HepG2 (cell line): Measurements from ENCODE around the gene MRM2. TPM values are rescaled to one million over a fixed set of nuclear protein-coding genes. Genes with fewer than 3 reads are reported as not detected.

Experiments used
- ATAC-seq: fragments of 200-7000 bp; cut with Tn5 transposase; 3 replicates; pipeline ENCODE4 v1.9.1; 2020; ENCODE audit warnings: mild to moderate bottlenecking, moderate library complexity
- BruUV-seq: library from RNA; stranded (reverse); fragments of 400-500 nt; replicated peaks from 2 replicates; lab custom pipeline; 2021; lab: Mats Ljungman, UMichigan
- CTCF ChIA-PET: fragments of 300-600 bp; formaldehyde crosslinking; extraction: SDS; loops from one replicate; lab custom pipeline; 2021; ENCODE audit warnings: low total read pairs, inconsistent platforms, low intra/inter-chr PET ratio; lab: Yijun Ruan, JAX
- POLR2A ChIA-PET: fragments of 350-600 bp; sonication (Branson Sonifier 250); formaldehyde crosslinking; loops from one replicate; lab custom pipeline; 2020; ENCODE audit warnings: antibody characterized with exemption, inconsistent platforms; lab: Yijun Ruan, JAX
- DNase-seq: peaks from one replicate; pipeline ENCODE4 v3.0.0-alpha.2; 2015; ENCODE audit warnings: low spot score
- FAIRE-seq: peaks from 3 replicates; lab custom pipeline; 2011; peaks lifted over from hg19 to GRCh38; lab: Jason Lieb, UNC
- H2AFZ ChIP-seq: one replicate; pipeline ENCODE4 v1.6.1; 2011; ENCODE audit warnings: low read length, inconsistent platforms
- H3K27ac ChIP-seq: fragments of 300-600 bp; 3 replicates; pipeline ENCODE4 v1.8.0; 2011; ENCODE audit warnings: mixed run types, mild to moderate bottlenecking, mixed read lengths, low read length, inconsistent platforms; ENCODE audit not compliant: insufficient read depth; ENCODE audit errors: extremely low read length
- H3K27me3 ChIP-seq, 2 experiments: fragments of 200-600 bp in 1 of 2; 2 replicates in 1 of 2; 3 replicates in 1 of 2; pipeline versions ENCODE4 v1.6.0 to v1.8.0; 2011; ENCODE audit warnings: low read length in 2 of 2, mild to moderate bottlenecking in 2 of 2, moderate library complexity in 2 of 2, inconsistent platforms in 1 of 2; ENCODE audit not compliant: insufficient read depth in 2 of 2, control insufficient read depth in 1 of 2
- H3K36me3 ChIP-seq, 2 experiments: fragments of 200-600 bp in 1 of 2; replicated peaks in 1 of 2; 2 replicates in 1 of 2; 3 replicates in 1 of 2; pipeline versions ENCODE4 v1.5.1 to v1.8.0; 2011; ENCODE audit warnings: low read length in 2 of 2, inconsistent platforms in 1 of 2; ENCODE audit not compliant: insufficient read depth in 2 of 2, control insufficient read depth in 1 of 2
- H3K4me1 ChIP-seq: 2 replicates; pipeline ENCODE4 v1.5.1; 2012; ENCODE audit warnings: low read length, inconsistent platforms; ENCODE audit not compliant: insufficient read depth
- H3K4me2 ChIP-seq: 2 replicates; pipeline ENCODE4 v1.6.0; 2011; ENCODE audit warnings: low read depth, low read length, inconsistent platforms
- H3K4me3 ChIP-seq, 3 experiments: fragments of 200-600 bp in 1 of 3; sonication (generic), shearing (Covaris generic) in 1 of 3; replicated peaks in 1 of 3; 2 replicates each; pipeline ENCODE4 v1.5.1; 2011 to 2016; ENCODE audit warnings: low read length in 3 of 3, inconsistent platforms in 2 of 3, low read depth in 2 of 3, mild to moderate bottlenecking in 2 of 3, control low read depth in 1 of 3, mixed read lengths in 1 of 3; ENCODE audit not compliant: insufficient read depth in 1 of 3
- H3K79me2 ChIP-seq: one replicate; pipeline ENCODE4 v1.6.1; 2011; ENCODE audit warnings: low read length, inconsistent platforms; ENCODE audit not compliant: insufficient read depth
- H3K9ac ChIP-seq: 2 replicates; pipeline ENCODE4 v1.6.0; 2011; ENCODE audit warnings: mild to moderate bottlenecking, low read depth, low read length, inconsistent platforms; ENCODE audit not compliant: insufficient read depth
- H3K9me3 ChIP-seq: 2 replicates; pipeline ENCODE4 v1.5.1; 2012; ENCODE audit warnings: mild to moderate bottlenecking, low read length
- H4K20me1 ChIP-seq: 2 replicates; pipeline ENCODE4 v1.6.0; 2011; ENCODE audit warnings: inconsistent platforms, mild to moderate bottlenecking, low read length, moderate library complexity; ENCODE audit not compliant: insufficient read depth
- AGO2 ChIP-seq: fragments of 200-400 bp; formaldehyde crosslinking; optimal IDR thresholded peaks from 2 replicates; pipeline ENCODE3; 2017; ENCODE audit warnings: mild to moderate bottlenecking, low read depth, low read length, moderate library complexity
- ATF1 ChIP-seq: IDR thresholded peaks from 2 replicates; pipeline ENCODE4 v1.6.1; 2016; ENCODE audit warnings: mild to moderate bottlenecking, control low read depth
- EED ChIP-seq: sonication (generic); formaldehyde crosslinking; IDR thresholded peaks from 2 replicates; pipeline ENCODE4 v1.5.0; 2020; ENCODE audit warnings: mild to moderate bottlenecking, missing genetic modification reagents
- FLYWCH1 ChIP-seq: sonication (generic); formaldehyde crosslinking; IDR thresholded peaks from 2 replicates; pipeline ENCODE4 v1.8.1; 2023; ENCODE audit warnings: mild to moderate bottlenecking, missing genetic modification reagents
- KLF16 ChIP-seq, 2 experiments: sonication (generic) in 1 of 2; formaldehyde crosslinking in 1 of 2; IDR thresholded peaks; 2 replicates each; pipeline versions ENCODE4 v1.6.1 to v1.8.0; 2016 to 2023; ENCODE audit warnings: missing genetic modification reagents in 2 of 2, missing compliant biosample characterization in 1 of 2
- PLRG1 ChIP-seq: fragments of 450-650 bp; conservative IDR thresholded peaks from 2 replicates; pipeline ENCODE4 v1.6.1; 2016
- SNAI1 ChIP-seq: sonication (generic); formaldehyde crosslinking; IDR thresholded peaks from 2 replicates; pipeline ENCODE4 v1.5.0; 2020; ENCODE audit warnings: mild to moderate bottlenecking, missing genetic modification reagents, borderline replicate concordance
- SRF ChIP-seq: IDR thresholded peaks from 2 replicates; pipeline ENCODE4 v1.6.1; 2011; ENCODE audit warnings: mild to moderate bottlenecking, low read depth, low read length, moderate library complexity
- U2AF1 ChIP-seq: fragments of 200-400 bp; formaldehyde crosslinking; optimal IDR thresholded peaks from 2 replicates; pipeline ENCODE3; 2017; ENCODE audit warnings: mild to moderate bottlenecking, low read depth, low read length
- WGBS: methylation state at CpG from one replicate; pipeline ENCODE4 v1.1.6; 2017; ENCODE audit warnings: low lambda C conversion rate; 5-methylcytosine and 5-hydroxymethylcytosine counted together
- in situ Hi-C: cut with HindIII; loops from 2 replicates; pipeline ENCODE4 v1.10.0; 2017; ENCODE audit warnings: low pct_unique_long_range_greater_than_20kb; ENCODE audit not compliant: extremely low pct_ligation_motif_present
- intact Hi-C: fragments of 100-400 bp; cut with micrococcal nuclease; formaldehyde crosslinking; loops from one replicate; pipeline ENCODE4 v1.10.0; 2022; ENCODE audit not compliant: unreplicated experiment
- polyA plus RNA-seq, 8 experiments: library from polyadenylated mRNA; depleted of rRNA in 3 of 8; stranded (reverse) in 7 of 8; unstranded in 1 of 8; fragments of >200 nt; fragmentation: Illumina TruSeq in 4 of 8; extraction: Trizol in 4 of 8; gene quantifications; 2 replicates each; pipeline versions ENCODE4 v1.2.1 to v1.2.3, GENCODE V29; 2011 to 2016; ENCODE audit warnings: low read depth in 4 of 8, missing spikeins in 1 of 8, mixed read lengths in 1 of 8; ENCODE audit not compliant: insufficient read depth in 1 of 8
- total RNA-seq, 5 experiments: library from RNA; depleted of rRNA; stranded (reverse); fragments of >200 nt; fragmentation: Illumina TruSeq; extraction: Trizol; gene quantifications; 2 replicates each; pipeline ENCODE4 v1.2.3, GENCODE V29; 2016; ENCODE audit warnings: low read depth in 1 of 5

MRM2 gene
- total and polyA plus RNA-seq, 2 of the 13 experiments (the other 11 are each of a cell fraction or from before 2014, with no cell fraction given), result 13.2 to 34.2 TPM

GRCh38 chr7:2211259-2211880, 30.6 kb downstream of the MRM2 start:
- intact Hi-C loops, result no loop called here
- Histone ChIP-seq H3K79me2 (no peaks in the 10 kb centered on the region), H3K9me3 (no peaks in the 10 kb centered on the region), H3K4me2 (no peak overlapping the region), H3K27ac (no peak overlapping the region)
- WGBS, result 93% methylated on average over 11 of the region's 15 CpGs
- CTCF ChIA-PET, result no interaction called here
- POLR2A ChIA-PET, result no interaction called here
- DNase-seq, result no peak
- TF ChIP-seq U2AF1, result no peak
- TF ChIP-seq FLYWCH1 (CRISPR knock-in tag), result no peak
- TF ChIP-seq KLF16 (CRISPR knock-in tag; IDR thresholded peaks at IDR 0.05), result no peak
- TF ChIP-seq ATF1 (CRISPR knock-in tag), result no peak
- no peak for TF ChIP-seq PLRG1
- no peak for TF ChIP-seq SNAI1 (CRISPR knock-in tag)
- TF ChIP-seq EED (CRISPR knock-in tag), result no peak
- TF ChIP-seq AGO2, result peak; percentile 11
- no peak for TF ChIP-seq SRF
- TF ChIP-seq, all 625 proteins: peak for 1
- Histone ChIP-seq H3K36me3 (peaks cover 31 to 88% of the 10 kb centered on the region in 2 experiments; a peak in 4 of 5 replicates), H3K27me3 (no peaks in the 10 kb centered on the region), H3K4me3 (no peak overlapping the region), H4K20me1 (no peaks in the 10 kb centered on the region), H3K9ac (no peak overlapping the region), H2AFZ (no peak overlapping the region), H3K4me1 (no peaks in the 10 kb centered on the region)
- in situ Hi-C loops, result loop anchor here (10.0 to 25.0 kb wide), 2 partner anchors 417 to 624 kb away; no protein-coding TSS in a partner anchor
- ATAC-seq (no peak), FAIRE-seq (no peak)
- BruUV-seq, result no TSS peak
